GM11168 (cell line): ENCODE results near the gene ERICH4.

Experiments
- in situ Hi-C: fragments of 300-500 bp; cut with MboI; formaldehyde crosslinking; loops from one replicate; pipeline ENCODE4 v1.12.0; 2022; ENCODE audit warnings: low sequenced_read_pairs; ENCODE audit not compliant: unreplicated experiment

ERICH4 gene

DNA sequence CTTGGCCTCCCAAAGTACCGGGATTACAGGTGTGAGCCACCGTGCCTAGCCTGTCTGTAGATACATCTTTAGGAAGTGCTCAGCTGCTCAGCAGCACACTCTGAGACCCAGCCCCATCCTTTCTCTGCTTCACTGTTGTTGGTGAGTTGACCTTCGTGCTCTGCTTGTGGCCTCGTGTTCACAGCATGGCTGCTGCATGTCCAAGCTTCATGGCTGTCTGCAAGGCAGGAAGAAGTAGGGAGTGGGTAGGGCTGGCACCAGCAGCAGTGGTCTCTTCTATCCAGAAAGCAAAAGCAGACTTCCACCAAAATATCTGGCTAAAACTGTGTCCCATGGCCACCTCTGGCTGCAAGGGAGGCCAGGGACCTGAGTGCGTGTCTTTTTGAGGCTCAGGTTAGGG, 30.0 kb upstream of the ERICH4 start:
- in situ Hi-C loops: no loop called here

GRCh38 chr19:41413947-41414346, 29.0 kb upstream of the ERICH4 start:
- in situ Hi-C loops: no loop called here

- in situ Hi-C loops: no loop called here
Observed at GRCh38 chr19:41414461-41414860, 28.5 kb upstream of the ERICH4 start.

DNA sequence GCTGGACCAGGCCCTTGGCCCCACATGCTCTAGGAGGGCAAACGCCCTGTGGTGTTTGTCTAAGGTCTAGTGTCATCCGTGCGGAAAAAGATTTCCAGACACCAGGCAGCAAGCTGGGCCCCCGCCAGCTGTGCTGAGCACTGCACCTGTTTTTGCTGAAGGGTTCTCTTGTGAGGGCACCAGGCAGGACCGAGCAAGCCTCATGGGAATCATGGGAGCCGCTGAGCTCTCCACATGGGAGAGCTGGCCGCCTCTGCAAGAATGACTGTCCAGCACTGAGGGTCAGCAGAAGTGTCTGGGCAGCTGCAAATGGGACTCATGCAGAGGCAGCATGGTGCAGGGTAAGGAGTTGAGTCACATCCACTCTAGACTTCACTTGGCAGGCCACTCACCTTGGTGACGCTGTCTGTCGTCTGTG, 27.8 kb upstream of the ERICH4 start:
- in situ Hi-C loops: no loop called here

DNA sequence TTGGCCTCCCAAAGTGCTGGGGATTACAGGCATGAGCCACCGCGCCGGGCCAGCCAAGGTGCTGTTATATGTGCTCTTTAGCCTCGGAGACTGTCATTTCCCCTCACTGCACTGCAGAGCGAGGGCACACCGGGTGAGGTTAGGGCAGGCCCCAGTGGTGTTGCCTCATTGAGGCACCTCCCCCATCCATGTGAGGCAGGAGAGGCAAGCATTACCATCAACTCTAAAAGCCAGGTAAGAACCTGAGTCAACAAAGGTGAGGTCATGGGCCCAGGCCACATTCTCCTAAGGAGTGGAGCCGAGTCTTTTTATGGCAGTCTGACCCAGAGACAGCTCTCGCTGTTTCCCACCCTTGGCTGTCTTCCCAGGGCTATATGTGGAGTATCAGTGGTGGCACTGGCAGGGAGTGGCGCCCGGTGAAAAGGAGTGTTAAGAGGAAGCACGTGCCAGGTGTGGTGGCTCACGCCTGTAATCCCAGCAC, 26.7 kb upstream of the ERICH4 start:
- in situ Hi-C loops: no loop called here

GRCh38 chr19:41420101-41420880, 22.7 kb upstream of the ERICH4 start:
- in situ Hi-C loops: no loop called here

- in situ Hi-C loops: no loop called here
Observed at GRCh38 chr19:41421314-41421713, 21.6 kb upstream of the ERICH4 start.

DNA sequence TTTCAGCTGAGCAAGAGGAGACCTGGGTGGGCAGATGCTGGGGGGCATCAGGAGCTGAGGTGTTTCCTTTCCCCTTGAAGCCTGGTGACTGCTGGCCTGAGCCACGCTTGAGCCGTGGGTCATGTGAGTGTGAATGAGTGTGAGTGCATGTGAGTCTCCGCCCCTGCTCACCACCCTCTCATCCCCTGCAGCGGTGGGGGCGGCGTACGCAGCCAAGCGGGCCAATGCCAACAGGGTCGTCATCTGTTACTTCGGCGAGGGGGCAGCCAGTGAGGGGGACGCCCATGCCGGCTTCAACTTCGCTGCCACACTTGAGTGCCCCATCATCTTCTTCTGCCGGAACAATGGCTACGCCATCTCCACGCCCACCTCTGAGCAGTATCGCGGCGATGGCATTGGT, 21.0 kb upstream of the ERICH4 start:
- in situ Hi-C loops: no loop called here

DNA sequence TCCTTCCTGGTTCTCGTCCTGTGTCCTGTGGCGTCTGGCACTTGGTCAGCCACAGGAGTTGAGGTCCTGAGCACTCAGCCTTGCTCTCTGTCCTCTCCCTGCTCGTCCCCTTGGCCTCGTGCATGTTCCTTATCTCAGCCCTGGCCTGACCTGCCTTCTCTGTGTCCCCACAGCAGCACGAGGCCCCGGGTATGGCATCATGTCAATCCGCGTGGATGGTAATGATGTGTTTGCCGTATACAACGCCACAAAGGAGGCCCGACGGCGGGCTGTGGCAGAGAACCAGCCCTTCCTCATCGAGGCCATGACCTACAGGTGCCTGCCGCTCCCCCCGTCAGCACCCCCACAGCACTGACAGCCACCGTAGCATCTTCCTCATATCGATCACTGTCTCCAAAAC, 20.5 kb upstream of the ERICH4 start:
- in situ Hi-C loops: no loop called here

DNA sequence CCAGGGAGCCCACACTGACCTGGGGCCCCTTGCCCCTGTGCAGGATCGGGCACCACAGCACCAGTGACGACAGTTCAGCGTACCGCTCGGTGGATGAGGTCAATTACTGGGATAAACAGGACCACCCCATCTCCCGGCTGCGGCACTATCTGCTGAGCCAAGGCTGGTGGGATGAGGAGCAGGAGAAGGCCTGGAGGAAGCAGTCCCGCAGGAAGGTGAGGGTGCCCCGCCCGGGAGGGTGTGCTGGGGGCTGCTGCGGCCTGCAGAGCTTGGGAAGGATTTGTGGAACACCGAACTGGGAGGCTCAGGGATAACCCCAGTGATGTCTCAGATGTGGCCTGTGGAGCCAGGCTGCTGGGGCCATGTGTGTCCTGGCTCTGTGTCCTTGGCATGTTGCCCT, 20.0 kb upstream of the ERICH4 start:
- in situ Hi-C loops: no loop called here

DNA sequence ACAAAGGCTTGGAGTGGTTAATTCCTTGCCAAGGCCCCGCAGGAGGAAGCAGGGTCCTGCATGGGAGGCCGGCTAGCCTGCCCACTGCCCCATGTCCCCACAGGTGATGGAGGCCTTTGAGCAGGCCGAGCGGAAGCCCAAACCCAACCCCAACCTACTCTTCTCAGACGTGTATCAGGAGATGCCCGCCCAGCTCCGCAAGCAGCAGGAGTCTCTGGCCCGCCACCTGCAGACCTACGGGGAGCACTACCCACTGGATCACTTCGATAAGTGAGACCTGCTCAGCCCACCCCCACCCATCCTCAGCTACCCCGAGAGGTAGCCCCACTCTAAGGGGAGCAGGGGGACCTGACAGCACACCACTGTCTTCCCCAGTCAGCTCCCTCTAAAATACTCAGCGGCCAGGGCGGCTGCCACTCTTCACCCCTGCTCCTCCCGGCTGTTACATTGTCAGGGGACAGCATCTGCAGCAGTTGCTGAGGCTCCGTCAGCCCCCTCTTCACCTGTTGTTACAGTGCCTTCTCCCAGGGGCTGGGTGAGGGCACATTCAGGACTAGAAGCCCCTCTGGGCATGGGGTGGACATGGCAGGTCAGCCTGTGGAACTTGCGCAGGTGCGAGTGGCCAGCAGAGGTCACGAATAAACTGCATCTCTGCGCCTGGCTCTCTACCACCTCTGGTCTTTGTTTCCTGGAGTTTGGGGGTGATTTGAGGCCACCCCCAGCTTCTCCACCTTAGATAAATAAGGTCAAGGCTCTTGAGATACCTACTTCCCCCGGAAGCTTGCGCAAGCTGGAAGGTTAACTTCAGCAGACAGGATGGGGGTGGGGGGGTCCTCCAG, 18.4 kb upstream of the ERICH4 start:
- in situ Hi-C loops: no loop called here

- in situ Hi-C loops: no loop called here
Observed at GRCh38 chr19:41425174-41426115, 17.5 kb upstream of the ERICH4 start.

- in situ Hi-C loops: no loop called here
Observed at GRCh38 chr19:41426116-41426841, 16.7 kb upstream of the ERICH4 start.

GRCh38 chr19:41426952-41427646, 15.9 kb upstream of the ERICH4 start, which contains the start of gene B3GNT8:
TSS of gene B3GNT8 (minus strand) at chr19:41427374. CDS start at chr19:41426778, 596 bp downstream.
- in situ Hi-C loops: no loop called here

- in situ Hi-C loops: no loop called here
Observed at GRCh38 chr19:41427647-41428480, 15.1 kb upstream of the ERICH4 start.

DNA sequence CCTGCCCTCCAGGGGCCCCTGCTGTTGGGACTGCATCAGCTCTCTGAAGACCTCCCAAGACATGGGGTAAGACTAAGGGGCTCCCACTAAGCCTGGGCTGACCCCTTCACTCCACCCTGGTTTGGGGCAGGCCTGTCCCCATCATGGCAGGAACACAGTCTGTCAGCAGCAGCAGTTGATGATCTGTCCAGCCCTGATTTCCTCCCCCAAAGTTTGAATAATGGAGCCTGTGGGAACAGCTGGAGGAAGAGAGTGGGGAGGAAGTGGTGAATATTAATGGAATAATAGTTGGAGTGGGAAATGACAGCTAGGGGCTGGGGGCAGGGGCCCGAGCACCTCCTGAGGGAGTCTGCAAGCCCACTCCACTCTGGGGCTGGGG, 14.5 kb upstream of the ERICH4 start:
- in situ Hi-C loops: no loop called here

DNA sequence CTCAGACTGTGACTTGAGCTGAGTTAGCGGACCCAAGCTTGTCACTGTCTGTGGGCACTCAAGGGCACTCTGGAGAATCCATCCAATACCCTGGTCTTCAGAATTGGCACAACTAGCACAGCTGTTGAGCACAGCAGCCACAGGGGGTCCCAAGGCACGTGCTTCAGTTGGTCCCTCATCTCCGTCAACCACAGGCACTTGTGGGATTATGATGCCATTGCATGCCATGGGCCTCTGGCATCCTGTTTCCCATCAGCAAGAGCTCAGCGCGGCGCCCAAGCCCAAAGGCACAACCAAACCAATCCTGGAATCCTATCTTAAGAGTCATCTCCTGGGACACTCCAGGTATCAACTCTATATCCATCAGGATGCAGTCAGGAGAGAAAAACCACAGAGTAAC, 12.0 kb upstream of the ERICH4 start:
- in situ Hi-C loops: no loop called here
